GM19025 (cell line): ENCODE measurements around the gene NBEAL2.
A peak's percentile ranks its signal among the peaks of the same experiment; 100 is the strongest.
"Not testable (repeated sequence)": the region's sequence is repeated elsewhere in the genome, so short reads cannot be mapped to it uniquely, and the experiment has no call there.

Experiments
- ATAC-seq: cut with Tn5 transposase; IDR thresholded peaks from one replicate; pipeline ENCODE4 v1.9.1; 2021; ENCODE audit warnings: mild to moderate bottlenecking, low read depth, moderate library complexity; ENCODE audit not compliant: unreplicated experiment

Gene NBEAL2

GRCh38 chr3:47008234-47008796 lies 28.8 kb downstream of the NBEAL2 start:
- no peak for ATAC-seq

DNA sequence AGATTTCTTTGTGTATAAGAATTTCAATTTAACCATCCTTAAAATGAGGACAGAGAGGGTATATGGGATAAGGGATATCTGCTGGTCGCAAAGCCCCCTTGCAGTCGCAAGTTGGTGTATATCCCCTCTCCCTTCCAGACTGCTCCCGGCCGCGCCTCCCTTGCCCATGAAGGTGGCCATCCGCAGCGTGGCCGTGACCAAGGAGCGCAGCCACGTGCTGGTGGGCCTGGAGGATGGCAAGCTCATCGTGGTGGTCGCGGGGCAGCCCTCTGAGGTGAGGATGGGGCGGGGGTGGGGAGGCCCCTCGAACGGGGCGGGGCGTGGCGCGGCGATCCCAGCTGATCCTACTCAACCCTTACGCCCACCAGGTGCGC lies 29.4 kb downstream of the NBEAL2 start:
- ATAC-seq: no peak

- ATAC-seq: peak; percentile 91
These were observed 30.0 kb downstream of the NBEAL2 start for GRCh38 chr3:47009225-47010110.

GRCh38 chr3:47010111-47010712 lies 30.7 kb downstream of the NBEAL2 start:
- ATAC-seq: no peak

DNA sequence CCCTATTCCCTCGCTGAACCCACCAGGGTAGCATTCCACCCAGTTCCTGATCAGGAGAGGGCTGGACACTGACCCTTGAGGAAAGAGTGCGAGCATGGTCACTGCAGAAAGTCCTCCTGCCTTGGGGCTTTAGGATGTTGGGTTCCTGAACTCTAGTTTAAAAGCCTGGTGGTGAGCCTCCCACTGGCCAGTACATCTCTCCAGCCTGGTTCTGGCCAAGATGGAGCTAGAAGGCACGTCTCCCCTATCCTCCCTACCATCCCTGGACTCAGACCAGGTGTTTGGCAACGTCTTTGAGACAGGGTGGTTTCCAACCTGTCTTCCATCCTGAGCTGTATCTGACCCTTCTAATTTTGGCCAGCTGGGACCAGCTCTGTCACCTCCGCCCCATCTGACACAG lies 31.4 kb downstream of the NBEAL2 start:
- ATAC-seq: no peak

DNA sequence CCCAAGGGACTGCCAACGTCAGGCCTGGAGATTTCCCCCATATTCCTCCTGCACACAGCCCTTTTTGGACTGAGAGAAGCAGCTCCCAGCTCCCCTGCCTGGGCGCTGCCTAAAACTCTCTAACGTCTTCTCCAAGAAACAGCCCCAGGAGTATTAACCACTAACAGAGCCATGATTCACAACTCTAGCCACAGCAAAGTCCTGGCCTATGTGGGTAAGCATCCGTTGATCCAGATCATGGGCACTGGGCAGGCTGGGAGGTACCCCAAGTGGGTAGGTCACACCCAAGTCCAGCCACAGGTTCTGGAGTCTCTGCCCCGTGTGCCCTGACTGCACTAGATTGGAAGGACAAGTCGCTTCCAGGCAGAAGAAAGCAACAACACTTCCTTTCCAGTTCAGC lies 31.9 kb downstream of the NBEAL2 start:
- ATAC-seq: no peak

DNA sequence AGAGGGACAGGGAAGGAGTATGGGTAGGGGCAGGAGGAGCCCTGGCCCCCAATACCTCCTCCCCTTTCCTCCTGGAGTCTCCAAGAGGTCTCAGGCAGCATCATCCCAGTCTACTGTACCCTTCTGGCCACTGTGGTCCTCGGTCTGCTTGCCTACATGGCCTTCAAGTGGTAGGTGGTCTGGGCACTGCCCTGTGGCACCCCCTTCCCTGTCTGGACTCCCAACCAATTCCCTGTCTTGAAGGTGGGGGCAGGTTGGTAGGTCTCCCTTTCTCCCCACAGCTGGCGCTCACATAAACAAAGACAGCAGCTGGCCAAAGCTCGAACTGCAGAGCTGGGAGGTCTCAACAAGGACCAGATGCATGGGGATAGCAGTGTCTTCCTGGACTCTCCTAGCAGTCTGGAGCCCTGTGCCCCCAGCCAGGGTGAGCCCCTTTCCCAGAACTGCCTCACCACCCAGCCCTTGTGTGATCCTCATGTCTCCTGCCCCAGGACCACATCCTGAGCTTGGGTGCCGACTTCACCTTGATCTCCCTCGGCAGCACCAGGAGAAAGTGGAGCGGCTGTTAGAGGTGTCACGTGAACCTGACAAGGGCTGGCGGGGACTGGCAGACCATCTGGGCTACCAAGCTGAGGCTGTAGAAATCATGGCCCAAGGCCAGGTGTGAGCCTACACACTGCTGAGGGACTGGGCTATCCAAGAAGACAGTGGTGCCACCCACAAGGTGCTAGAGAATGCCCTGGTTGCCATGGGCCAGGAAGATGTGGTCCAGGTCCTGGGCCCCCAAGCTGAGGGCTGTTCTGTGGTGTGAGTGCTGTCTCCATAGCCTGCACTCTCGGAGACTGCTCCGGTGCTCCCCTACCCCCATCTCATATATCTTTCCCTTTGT lies 33.1 kb downstream of the NBEAL2 start:
- ATAC-seq: no peak

DNA sequence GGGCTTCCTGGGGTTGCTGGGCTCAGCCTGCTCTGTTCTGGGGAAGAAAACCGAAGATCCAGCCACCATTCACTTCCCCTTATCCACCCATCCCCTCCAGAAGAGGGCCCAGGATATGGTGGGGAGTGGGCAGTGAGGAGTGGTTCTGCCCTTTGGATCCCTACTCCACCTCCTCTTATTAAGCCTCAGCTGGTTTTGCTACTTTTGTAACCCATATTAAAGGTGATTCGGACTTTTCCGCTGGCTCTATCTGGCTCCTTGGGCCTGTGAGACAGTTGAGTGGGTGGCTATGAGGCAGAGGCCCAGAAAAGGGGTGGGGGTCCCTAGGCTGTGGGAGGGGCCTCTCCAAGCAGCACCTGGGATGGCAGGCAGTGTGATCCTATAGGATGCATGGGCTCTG lies 33.8 kb downstream of the NBEAL2 start:
- ATAC-seq: no peak

DNA sequence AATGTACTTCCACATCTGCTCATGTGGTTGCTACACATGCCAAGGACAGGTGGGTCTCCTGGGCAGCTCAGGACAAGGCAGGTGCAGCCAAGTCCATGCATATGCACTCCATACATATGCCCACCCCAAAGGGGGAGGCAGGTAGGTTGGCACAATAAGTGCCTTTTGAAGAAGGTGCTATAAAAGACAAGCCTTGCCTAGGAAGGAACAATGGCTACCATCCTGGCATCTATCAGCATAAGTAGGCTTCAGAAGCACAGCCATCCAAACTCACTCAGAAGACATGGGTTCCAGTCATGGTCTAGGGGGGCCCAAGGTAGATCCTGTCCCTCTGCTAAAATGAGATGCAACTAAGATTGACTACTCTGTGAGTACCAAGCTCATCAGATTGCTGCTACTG lies 34.6 kb downstream of the NBEAL2 start:
- ATAC-seq: no peak

- no peak for ATAC-seq
These were observed 35.7 kb downstream of the NBEAL2 start for GRCh38 chr3:47015151-47015550.

DNA sequence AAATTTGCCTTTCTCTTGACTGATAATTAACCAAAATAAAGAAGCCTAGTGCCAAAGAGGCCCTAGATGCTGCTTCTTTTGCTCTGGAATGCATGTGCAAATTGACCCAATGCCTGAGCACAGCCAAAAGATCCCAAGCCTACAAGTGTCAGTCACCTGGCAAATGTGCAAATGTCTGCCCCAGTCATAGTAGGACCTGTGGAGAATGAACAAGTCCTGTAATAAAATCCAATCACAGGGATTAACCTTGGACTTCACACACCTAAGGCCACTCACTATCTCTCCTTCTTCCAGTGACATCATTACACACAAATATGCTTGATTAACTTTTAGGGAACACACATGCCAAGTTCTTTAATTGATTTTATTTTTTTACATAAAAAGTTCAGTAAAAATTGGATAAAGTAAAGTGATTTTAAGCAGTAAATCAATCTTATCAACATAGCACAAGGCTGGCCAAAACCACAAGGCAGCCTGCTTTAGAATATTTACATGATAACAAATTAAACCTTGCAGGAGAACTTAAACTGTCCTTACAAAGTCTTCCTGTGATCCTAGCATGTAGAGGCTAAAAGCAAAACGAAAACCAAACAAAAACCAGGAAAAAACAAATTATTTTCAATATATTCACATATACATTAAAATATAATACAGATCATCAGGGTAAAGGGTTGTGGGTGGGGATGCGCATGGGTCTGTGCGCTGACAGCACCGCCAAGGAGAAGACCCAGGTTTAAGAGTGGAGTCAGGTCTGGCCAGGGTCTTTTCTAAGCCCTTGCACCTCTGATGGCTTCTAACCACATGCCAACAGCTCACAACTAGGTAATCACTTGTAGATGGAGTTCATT lies 36.8 kb downstream of the NBEAL2 start:
- ATAC-seq: no peak

DNA sequence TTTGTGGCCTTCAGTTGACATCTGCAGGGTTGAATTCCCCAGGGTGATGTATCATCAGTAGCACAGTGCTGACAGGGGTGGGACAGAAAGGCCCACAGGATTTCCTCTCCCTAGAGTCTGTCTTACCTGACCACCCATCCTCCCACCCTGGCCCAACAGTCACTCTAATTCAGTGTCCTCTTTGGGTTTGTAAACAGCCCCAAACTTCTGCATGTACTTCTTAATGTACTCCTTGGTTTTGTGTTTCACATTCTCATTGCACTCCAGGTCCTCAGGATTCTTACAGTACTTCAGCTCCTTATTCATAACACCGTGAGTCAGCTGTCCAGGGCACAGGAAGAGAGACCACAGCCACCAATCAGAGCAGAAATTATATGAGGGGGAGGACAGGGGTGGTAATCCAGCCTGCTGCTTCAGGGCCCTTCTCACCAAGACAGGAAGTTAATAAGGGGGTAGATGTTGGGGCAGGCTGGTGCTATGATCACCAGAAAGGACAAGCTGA lies 37.5 kb downstream of the NBEAL2 start:
- ATAC-seq: no peak

DNA sequence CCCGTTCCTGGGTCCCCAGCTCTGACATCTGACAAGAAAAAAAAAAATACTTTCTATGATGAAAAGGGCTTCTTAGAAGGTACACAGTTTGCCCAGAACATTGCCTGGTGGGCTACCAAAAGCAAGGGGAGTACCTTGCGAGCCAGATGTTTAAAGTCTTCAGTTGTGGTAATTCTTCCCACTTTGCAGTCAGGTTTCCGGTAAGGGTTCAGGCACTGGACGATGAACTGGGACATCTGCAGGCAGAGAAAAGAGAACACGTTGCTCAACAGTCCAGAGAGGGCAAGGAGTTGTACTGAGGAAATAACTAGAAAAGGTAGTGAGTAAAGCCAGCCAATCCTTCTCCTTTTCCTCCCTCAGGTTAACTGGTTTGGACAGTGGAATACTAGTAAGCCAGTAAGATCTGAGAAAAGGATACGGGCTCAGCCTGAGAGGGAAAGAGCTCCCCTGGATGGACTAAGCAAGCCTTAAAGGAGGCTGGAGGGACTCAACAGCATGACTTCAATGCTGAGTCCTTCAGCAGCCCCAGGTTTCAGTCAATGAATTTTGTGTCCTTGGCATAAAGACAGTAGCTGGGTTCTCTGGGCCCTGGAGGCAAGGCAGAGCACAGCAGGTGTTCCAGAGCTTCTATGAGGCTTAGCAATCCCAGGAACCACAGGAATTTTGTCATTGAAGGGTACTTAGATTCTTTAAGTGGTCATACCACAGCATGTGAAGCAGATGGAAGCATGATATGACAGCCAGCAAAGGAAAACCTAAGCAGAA lies 38.2 kb downstream of the NBEAL2 start:
- ATAC-seq: no peak

- no peak for ATAC-seq
These were observed 38.8 kb downstream of the NBEAL2 start for GRCh38 chr3:47018269-47018611.

- ATAC-seq: peak; percentile 39
These were observed 39.7 kb downstream of the NBEAL2 start for GRCh38 chr3:47019201-47019600.

DNA sequence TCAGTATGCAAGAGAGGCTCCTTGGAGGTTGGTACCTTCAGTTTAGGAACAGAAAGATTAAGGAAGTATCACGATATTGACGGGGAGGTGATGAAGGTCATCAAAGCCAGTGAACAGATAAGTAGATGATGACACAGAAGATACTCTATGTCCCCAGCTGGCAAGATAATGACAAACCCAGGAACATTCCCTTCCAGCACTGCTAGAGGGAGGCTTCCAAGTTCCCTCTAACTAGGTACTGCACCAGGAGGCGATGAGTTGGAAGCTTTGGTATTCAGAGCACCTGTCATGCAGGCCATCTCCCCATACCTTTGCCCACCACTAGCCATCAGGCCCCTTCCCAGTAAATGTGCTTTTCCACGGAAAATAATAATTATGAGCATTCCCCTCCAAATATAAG lies 40.8 kb downstream of the NBEAL2 start:
- ATAC-seq: no peak

DNA sequence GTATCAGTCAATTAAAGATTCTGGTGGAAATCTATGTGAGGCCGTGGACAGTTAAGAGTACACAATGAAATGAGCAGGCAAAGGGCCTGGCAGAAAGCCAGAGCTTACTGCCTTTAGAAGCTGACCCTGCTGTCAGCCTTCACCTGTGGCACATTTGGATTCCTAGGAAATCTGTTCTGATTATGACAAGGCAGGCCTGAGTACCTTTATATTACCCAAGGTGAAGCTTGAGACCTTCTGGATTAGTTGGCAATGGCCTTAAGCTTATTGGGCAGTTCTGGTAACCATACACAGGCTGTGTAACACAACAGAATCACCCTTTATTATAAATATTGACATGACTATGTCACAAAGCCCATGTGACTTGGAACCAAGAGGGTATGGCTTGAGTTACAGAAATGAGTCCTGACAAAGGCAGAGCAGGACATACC lies 43.2 kb downstream of the NBEAL2 start:
- ATAC-seq: no peak

DNA sequence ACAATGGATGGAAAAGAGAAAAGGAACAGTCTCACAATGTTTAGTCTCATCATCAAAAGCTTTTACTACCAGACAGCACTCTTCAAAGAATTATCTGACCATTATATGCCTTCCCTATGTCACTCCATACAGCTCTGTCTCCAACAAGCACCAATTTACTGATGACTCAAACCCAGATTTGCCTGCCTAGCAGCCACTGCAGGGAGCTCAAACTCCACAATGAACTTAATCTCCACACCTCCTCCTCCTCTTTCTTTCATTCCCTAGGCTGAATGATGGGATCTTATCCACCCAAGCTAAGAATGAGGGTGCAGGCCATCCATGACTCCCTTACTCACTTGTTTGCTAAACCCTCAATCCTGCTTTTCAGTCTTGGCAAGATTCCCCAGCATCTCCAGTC lies 45.5 kb downstream of the NBEAL2 start:
- no peak for ATAC-seq

DNA sequence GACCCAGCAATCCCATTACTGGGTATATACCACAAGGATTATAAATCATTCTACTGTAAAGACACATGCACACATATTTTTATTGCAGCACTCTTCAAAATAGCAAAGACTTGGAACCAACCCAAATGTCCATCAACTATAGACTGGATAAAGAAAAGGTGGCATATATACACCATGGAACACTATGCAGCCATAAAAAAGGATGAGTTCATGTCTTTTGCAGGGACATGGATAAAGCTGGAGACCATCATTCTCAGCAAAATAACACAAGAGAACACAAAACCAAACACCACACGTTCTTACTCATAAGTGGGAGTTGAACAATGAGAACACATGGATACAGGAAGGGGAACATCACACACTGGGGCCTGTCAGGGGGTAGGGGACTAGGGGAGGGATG lies 47.0 kb downstream of the NBEAL2 start:
- ATAC-seq: not testable (repeated sequence)
